Stimulated activated CD4-positive, alpha-beta T cell treated with anti-CD3 and anti-CD28 coated beads, Interleukin-4, amount 100 ng/mL, for 24 hours (primary cell): Measurements from ENCODE around the gene SEPTIN2.
"Not testable (repeated sequence)": the region's sequence is repeated elsewhere in the genome, so short reads cannot be mapped to it uniquely, and the experiment has no call there.

Experiments
- DNase-seq: peaks from one replicate; pipeline ENCODE4 v3.0.0-alpha.2; 2020

Gene SEPTIN2

GRCh38 chr2:241354668-241355658 lies 39.2 kb downstream of the SEPTIN2 start:
- peak; percentile 63 for DNase-seq

GRCh38 chr2:241355983-241356870 lies 40.5 kb downstream of the SEPTIN2 start, which contains the start of gene FARP2:
Gene FARP2 (plus strand): TSS chr2:241356285. CDS start chr2:241373108, 16,823 bp downstream.
- peak; percentile 98 for DNase-seq

GRCh38 chr2:241356871-241357260 lies 41.1 kb downstream of the SEPTIN2 start:
- no peak for DNase-seq

- no peak for DNase-seq
These were observed 41.8 kb downstream of the SEPTIN2 start for GRCh38 chr2:241357531-241357930.

DNA sequence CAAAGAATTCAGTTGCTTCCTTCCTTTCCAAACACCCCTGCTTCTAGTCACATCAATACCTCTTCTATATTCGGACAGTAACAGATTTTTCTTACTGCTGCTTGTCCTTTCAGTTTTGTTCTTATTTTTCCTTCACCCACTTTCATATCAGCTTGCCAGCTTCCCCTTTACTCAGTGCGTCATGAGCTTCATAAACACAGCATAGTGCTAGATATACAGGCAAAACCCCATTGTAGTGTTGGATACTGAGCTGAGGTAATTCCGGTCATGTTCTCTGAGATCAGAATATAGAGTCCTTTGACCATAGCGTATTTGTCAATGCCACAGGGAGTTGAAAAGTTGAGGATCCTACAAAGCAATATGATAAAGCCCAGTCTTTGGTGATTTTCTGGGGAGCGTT lies 42.7 kb downstream of the SEPTIN2 start:
- no peak for DNase-seq

DNA sequence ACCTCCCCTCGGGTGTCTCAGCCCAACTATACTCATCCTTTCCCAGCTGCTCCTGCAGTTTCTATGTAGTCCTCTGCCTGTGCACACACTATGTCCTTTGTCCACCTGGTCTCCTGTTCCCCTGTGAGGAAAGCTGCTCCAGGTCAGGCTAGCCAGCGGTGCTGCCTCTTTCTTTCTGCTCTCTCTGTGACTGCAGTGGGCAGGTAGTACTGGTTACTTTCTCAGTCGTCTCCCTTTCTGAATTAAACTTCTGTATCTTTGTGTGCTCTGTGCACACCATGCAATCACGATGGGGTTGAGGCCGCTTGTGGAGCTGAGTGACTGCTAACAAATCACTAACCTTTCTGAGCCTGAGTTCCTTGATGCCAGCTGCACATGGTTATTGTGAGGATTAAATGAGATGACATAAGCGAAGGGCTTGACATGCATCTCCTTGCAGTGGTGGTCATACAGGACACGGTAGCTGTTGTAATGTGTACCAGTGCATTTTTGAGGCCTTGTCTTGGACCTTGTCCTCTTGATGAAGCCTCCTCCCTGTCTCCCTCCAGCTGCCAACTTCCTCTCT lies 43.8 kb downstream of the SEPTIN2 start:
- DNase-seq = no peak

DNA sequence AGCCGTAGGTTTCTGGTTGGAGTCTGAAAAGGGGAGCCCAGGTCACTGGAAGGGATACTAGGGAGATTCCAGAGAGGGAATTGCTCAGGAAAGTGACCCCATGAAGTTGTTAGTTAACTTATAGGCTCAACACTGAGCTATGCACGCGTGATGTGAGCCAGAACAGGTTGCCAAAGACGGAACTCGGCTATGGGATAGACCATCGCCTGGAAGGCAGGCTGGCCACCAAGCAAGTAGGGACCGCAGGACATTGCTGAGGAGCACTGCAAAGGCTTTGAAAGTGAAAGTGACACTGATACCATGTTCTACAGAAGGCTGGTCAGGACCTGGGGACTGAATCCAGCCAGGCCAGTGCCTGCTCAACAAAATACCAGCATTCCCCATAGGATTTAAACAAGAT lies 47.7 kb downstream of the SEPTIN2 start:
- no peak for DNase-seq

- DNase-seq = no peak
These were observed 49.1 kb downstream of the SEPTIN2 start for GRCh38 chr2:241364781-241365180.

DNA sequence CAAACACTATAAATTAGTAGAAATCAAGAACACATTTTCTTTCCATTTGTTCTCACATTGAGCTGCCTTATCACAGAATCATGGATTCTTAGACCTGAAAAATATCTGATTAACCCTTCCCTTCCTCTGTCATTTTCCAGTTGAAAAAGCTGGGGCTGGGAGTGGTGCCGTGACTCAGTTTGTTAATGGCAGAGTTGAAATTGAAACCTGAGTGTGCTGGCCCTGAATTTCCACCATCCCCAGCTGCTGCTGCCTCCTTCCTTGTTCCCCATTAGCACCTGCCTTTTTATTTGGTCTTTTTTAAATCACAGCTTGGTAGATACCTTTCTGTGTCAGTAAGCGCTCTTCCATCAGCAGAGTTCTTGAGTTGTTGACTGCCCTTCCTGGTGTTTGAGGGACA lies 51.0 kb downstream of the SEPTIN2 start:
- DNase-seq = no peak

GRCh38 chr2:241368643-241369042 lies 52.9 kb downstream of the SEPTIN2 start:
- no peak for DNase-seq

DNA sequence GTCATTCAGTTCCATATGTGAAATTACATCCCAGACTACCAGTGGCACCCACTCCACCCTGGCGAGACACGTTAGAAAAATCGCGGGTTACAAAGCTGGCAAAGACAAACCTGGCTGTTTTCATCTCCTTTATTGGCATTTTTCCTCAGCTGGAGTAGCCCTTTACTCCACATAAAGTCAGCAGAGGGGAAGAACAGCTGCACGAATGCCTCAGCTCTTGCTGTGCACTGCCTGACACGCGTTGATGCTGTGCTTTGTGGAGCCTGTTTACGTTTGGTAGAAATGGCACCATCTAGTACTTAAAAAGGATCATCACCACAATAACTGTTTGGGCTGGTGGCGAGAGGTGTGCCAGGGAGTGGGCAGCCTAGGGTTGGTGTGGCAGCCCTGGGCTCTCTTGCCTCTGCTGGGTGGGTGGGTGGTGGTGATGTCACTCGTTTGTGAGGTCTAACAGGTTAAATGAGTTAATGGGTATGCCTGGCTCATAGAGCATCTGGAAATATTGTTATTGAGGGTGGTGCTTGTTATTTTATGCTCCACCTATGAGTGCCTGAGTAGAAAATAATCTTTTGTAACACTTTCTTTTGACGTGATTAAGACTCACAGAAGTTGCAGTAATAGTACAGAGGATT lies 56.8 kb downstream of the SEPTIN2 start:
- no peak for DNase-seq

DNA sequence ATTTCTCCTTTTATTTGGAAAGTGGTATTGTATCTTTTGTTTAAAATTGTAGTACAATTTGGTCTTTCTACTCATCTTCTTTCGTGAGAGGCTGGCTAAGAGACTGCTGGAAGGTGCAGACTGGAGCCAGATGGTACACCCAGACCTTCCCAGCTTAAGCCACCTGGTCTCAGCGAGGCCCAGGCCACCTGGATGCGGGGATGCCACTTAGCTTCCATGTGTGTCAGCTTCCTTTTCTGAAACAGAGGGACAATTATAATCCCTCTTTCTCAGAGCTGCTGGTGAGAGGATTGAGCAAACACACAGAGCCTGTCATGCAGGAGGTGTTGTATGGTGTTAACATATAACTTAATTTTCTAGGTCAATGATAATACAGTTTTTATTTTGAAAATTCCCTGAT lies 57.7 kb downstream of the SEPTIN2 start:
- no peak for DNase-seq

DNA sequence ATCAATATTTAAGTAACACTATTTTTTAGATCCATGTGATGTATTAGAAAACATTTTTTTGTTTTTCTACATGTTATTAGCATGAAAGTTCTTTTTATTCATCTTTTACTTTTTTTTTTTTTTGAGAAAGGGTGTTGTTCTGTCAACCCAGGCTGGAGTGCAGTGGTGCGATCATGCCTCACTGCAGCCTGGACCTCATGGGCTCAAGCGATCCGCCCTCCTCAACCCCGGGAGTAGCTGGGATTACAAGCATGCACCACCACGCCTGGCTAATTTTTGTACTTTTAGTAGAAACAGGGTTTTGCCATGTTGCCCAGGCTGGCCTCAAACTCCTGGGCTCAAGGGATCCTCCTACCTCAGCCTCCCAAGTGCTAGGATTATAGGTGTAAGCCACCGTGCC lies 58.2 kb downstream of the SEPTIN2 start:
- not testable (repeated sequence) for DNase-seq

DNA sequence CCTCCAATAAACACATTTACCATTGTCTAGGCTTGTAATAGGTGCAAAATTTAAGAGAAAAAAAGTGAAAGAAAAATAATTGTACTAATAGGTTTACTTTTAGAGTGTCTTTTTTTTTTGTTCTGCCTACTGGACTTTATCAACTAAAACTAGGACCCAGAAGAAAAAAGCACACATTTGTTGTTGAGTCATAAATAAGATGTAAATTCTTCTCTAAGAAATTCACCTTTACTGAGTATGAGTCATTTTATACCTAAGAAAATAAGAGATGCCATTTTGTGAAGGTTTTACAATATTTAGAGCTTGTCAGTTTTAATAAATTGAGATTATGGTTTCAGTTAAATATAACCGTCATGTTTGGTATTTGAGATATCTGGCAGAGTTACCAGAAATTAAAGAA lies 59.6 kb downstream of the SEPTIN2 start:
- no peak for DNase-seq

GRCh38 chr2:241376808-241377207 lies 61.1 kb downstream of the SEPTIN2 start:
- DNase-seq = no peak

DNA sequence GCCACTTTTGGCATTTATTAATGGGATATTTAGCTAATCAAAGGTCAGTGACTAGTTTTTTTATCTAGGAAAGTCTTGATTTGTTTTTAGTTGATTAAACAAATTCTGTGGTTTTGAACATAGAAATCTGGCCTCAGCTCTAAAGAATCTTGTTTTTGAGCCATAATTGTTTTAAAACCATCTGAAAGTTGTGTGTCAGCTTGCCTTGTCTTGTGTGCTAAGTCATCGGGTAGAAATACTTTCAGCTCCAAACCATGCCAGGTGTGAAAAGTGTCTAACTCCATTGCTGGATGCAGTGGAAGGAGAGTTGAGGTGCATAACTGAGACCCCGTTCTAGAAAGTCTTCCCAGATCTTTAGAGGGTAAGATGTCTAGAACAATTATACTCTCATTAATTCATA lies 63.1 kb downstream of the SEPTIN2 start:
- no peak for DNase-seq

DNA sequence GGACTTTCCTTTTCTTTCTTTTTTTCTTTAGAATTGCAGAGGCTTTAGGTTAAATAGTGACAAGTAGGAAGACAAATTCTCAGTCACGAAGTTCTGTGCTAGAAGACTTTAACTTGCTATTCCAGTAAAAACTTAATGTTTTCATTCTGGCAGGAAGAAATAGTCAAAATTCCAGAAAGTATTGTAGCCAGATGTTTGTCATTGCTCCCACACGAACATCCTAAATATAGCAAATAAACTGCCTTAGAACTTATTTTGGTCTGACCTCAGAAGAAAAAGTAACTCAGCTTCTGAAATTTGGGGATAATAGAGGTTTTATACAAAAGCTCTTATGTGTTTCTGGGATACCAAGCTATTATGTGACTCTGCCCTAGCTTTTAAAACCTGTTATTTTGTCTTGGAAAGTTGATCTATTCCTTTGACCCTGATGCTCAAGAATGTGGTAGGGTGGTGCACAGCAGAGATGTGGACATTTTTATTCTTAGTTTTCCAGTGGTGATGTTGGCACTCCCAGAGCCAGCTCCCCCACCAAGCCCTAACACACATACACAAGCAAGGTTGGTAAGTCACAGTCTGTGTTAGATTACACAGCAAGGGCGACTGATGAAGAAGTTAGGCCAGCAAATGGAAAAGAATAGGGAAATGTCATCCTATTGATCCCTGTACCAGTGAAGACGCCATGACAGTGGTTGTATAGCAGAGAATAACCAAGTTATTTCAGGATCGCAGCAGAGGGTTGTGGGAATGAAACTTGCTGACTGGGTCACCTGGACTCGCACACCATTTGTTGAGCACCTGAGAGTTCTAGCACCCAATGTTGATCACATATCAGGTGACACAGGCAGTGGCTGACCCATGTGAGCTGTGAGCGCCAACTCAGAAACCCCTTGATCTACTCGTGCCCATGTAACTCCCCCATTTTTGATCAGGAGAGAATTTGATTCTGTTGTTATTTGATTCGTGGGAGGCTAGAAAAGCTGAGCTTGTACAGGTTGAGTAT lies 64.1 kb downstream of the SEPTIN2 start:
- no peak for DNase-seq

DNA sequence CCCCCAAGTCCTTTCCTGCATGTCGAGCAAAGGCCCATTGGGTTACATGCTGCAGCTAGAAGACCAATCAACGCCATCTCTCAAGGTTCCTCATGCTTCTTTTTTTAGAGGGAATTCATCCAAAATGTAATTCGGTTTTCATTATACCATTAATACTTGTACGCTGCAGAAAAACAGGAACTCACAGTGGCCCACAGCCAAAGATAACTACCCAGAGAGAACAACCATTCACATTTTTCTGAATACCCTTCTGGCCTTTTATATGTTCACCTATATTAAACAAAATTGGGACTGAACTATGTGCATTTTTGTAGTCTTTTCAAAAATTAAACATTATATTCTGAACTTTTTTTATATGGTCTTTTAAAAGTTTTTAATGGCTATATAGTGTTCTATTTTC lies 66.1 kb downstream of the SEPTIN2 start:
- DNase-seq = no peak

DNA sequence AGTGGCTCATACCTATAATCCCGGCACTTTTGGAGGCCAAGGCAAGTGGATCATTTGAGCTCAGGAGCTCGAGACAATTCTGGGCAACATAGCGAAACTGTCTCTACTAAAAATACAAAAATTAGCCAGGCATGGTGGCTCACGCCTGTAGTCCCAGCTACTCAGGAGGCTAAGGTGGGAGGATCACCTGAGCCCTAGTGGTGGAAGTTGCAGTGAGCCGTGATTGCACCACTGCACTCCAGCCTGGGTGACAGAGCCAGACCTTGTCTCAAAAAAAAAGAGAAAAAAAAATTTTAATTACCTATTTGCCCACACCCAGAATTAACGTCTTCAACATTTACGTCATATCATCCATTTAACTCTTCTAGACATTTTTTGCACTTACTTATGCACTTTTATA lies 69.7 kb downstream of the SEPTIN2 start:
- DNase-seq = not testable (repeated sequence)

- no peak for DNase-seq
These were observed 70.8 kb downstream of the SEPTIN2 start for GRCh38 chr2:241386519-241386918.

DNA sequence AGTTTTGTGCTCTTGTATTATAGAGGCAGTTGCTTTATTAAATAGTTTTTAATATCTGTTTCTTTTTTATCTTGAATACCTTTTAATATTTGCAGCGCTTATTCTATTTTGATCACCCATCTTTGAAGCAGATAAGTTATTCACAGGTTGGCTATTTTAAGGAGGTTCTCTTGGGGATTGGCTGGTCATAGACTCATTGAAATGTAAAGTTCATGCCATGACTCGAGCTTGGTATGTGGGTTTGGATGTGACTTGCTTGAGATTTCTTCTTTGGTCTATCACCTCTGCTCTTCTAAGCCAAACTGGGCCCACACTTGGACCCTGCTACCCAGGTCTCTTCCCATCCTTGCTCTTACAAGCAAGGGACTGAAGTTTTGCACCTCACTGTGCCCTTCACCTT lies 74.0 kb downstream of the SEPTIN2 start:
- DNase-seq = no peak
